GM21390 (cell line): ENCODE results near the gene KCNQ2.

Source experiments
- ATAC-seq: cut with Tn5 transposase; IDR thresholded peaks from one replicate; pipeline ENCODE4 v1.9.1; 2021; ENCODE audit not compliant: unreplicated experiment

KCNQ2 gene

DNA sequence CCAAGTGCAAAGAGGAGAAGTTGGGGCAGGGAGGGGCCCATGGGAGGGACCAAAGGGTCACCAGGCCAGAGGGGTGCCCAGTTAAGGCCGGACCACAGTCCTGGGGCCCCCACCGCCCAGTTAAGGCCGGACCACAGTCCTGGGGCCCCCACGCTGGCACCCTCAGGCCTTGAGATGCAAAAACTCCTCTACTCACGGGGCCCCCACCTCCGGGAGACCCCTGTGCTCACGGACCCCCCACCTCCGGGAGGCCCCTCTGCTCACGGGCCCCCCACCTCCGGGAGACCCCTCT, 16.9 kb downstream of the KCNQ2 start:
- ATAC-seq = no peak

DNA sequence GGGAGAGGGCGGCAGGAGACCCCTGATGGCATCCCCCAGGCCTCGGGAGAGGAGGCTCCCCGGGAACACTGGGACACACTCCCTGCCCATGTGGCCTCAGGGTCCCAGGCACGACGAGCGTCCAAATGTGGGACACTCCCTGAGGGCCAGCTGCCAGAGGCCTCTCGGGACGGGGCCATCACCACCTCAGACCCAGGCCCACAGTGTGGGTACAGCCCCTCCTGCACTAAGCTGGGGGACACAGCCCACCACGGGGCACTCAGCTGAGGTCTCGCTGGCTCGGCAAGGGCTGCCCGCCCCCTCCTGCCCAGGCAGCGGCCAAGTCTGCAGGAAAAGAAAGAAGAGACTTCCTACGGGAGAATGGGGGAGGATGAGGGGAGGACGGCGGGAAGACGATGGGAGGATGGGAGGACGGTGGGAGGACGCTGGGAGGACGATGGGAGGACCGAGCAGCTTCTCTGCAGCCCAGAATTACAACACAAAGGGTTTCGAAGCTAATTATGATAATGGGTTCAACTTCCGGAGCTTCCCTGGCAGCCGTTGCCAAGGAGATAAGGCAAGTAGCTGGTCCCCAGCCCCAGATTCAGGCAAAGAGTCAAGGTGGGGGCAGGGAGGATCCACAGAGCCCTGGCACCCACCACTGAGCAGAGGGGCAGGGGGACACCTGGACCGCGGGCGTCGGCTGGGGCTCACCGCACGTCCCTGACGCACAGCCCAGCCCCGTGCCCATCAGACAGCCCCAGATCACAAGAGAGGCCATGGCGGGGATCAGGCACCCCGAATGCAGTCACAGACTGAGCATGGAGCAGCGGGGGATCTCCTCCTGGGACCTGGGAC, 17.5 kb downstream of the KCNQ2 start:
- no peak for ATAC-seq

DNA sequence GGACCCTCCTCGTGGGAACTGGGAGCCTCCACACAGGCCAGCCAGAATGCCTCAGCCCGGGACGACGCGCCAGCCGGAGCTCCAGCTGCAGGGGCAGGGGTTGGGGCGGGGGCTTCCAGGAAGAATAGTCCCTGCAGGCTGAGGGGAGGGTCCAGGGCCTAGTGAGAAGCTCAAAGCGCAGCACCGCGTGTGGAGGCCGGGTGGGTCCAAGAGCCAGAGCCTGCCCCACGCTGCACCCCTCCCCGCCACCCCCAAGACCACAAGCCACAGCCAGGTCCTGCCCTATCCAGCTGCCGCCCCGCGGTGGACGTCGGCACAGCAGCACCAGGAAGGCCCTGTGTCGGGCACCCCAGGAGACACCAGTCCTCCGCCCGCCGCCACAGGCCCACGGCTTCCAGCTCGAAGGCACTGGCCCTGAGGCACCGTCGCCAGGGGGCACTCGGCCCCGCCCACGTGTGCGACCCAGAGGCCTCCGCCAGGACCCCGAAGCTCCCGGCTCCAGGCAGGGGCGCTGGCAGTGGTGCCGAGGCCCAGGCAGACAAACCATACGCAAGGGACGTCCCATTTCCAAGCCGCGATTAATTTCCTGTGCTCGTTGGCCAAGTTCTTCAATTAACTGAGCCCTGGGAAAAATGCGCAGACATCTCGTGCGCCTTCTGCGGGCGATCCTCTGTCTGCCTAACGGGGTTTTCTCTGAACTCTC, 19.5 kb downstream of the KCNQ2 start:
- no peak for ATAC-seq

DNA sequence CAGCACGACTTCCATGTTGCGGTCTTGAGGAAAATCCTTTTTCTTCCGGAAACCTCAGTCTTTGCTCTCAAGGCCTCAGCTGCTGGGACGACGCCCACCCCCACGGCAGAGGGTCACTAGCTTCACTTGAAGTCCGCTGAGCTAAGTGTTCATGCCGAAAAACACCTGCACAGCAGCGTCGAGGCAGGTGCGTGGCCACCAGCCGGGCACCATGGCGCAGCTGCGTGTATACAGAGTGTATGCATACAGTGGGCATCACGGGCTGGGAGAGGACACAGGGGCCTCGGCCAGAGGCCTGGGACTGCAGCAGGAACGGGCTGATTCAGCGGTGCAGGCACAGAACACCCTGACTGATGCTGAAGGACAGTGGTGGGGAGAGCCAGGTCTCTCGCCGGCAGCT, 20.1 kb downstream of the KCNQ2 start:
- no peak for ATAC-seq

DNA sequence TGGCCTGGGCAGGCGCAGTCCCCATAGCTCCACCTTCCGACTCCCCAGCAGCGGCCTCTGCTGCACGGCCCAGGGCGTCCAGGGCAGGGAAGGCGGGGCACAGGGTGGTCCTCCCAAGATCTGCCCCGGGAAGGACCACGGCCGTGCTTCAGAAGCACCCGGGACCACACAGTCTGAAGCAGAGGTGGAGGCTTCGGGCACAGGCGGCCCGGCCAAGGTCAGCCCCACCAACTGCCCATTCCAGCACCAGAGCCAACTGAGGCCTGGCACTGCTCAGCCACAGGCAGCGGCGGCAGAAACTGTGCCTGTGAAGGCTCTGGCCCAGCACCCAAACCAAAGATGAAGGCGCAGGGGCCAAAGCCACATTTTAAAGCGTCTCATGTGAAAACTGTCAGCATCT, 20.6 kb downstream of the KCNQ2 start:
- ATAC-seq = no peak

DNA sequence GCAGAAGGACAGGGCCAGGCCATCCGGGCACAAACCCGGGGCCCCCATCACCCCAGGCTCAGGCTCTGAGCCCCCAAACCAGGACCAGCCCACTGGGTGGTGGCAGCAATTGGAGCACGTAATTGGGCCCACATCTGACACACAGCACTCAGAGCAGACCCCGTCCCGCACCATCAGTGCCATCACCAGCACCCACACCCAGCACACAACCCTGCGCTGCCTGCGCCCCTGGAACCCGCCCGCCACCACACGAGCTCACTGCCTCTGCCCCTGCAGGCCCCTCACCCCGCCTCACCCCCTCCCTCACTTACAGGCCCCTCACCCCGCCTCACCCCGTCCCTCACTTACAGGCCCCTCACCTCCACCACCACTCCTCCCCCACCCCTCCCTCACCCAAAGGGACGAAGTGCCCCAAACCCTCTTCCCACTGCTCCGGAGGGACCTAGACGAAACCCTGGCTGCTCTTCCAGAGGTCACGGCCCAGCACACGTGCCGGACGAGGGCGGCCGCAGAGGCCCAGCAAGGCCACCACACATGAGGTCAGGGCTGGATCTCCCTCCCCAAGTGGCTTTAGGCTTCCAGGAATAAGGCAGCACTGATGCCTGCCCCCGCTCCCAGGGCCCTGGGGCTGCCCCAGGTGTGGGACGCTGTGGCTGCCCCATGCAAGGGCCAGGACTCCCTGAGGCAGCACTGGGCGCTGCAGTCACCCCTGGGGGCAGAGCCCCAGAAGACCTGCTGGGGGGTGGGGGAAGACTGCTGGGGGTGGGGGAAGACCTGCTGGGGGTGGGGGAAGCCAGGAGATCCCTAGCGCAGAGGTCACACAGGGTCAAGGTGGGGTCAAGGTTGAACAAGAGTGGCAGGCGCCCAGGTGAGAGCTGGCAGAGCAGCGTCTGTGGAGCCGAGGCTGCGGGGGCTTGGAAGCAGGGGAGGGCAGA, 22.4 kb downstream of the KCNQ2 start:
- ATAC-seq = no peak

DNA sequence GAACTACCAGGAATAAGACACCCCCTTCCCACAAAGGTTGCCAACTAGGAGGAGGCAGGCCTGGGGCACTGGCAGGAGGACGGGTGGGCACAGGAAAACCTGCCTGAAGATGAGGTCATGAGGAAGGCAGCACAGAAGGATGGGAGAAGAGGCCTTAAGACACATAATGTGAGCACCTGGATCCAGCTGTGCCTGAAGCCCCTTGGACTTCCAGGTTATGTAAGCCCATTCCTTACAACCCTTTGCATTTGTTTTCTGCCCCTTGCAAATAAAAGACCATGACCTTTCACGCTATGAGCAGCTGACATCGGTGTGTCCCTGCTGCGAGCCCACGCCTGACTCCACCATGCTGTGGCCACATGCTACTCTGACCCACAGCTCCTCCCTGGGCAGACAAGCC, 23.4 kb downstream of the KCNQ2 start:
- ATAC-seq = no peak

DNA sequence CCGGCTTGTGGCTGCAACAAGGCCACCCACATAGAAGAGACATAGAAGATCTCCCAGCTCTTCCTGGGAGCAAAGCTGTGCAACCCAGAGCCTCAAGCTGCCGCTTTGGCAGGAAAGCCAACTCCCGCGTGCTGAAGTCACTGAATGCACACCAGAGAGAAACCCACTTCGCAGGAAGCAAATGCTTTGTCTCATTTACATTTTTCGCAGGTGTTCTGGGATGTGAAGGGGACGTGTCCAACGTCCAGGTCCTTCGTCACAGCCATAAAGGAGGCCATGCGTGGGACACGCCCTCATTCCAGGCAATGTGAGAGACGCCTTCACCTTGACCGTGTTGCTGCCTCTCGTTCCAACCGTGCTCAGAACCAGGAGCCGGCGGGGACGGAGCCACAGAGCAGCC, 24.4 kb downstream of the KCNQ2 start:
- ATAC-seq = no peak

DNA sequence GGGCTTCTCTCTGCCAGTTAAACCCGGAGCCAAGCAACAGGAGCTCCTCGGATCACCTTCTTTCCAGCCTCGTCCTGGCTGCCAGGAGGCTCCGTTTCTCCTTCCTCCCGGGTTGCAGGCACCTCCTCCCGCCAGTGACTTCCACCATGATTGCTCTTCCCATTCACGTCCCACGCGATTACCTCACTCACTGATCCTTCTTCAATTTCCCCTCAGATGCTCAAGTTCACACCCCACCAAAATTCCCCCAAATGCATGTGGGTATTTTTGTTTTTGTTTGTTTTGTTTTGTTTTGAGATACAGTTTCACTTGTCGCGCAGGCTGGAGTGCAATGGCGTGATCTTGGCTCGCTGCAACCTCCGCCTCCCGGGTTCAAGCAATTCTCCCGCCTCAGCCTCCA, 25.1 kb downstream of the KCNQ2 start:
- ATAC-seq = no peak

DNA sequence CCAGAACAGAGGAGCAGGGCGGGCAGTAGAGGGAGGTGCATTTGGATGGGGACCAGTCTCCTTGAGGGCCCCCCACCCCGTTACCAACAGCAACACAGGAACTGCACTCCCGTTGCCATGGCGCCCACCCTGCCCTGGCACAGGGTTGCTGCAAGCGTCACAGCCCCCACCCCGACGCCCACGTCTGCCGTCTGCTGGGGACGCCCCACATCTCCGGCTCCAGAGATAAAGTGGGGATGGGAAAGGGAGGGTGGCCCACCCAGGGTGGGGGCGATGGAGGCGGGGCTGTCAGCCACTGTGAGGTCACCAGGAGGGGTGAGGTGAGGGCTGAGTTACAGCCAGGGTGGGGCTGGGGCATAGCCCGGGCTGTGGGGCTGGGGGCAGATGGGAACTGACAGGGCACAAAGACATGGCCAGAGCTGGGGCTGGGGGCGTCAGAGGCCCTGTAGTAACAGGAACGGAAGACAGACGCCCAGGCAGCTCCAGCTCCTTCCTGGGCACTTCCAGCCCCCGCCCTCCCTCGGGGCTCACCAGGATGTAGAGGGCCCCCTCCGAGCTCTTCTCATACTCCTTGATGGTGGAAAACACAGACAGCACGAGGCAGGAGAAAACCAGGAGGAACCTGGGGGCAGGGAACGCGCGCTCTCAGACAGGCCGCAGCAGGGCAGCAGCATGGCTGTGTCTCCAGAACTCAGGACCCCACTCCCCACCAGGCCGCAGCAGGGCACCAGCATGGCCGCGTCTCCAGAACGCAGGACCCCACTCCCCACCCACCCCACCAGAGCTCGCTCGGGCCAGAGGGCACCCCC, 26.0 kb downstream of the KCNQ2 start:
- no peak for ATAC-seq

DNA sequence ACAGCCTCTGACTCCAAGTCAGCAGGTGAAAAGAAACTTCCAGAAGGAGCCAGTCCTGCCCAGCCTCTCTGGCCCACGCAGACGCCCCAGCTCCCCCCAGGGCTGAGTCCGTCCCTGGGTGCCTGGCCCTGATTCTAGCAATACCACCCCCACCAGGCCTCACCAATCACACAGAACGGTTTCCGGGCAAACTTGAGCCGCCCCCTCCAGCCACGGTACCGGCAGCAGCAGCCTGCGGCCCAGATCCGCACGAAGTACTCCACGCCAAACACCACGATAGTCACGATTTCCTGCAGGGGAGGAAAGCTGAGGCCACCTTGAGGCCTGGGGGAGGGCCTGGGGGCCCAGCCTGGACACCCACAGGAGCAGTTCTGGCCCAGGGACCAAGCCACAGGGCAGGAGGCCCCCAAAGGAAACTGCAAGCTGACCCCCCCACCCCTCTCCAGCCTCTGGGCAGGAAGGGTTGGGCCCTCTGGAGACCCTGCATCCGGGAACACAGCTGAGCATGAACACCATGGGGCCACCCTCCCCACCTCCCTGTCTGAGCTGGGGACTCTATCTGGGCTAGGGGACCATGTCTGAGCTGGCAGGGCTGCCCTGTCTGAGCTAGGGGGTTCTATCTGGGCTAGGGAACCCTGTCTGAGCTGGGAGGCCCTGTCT, 27.2 kb downstream of the KCNQ2 start:
- ATAC-seq = no peak

DNA sequence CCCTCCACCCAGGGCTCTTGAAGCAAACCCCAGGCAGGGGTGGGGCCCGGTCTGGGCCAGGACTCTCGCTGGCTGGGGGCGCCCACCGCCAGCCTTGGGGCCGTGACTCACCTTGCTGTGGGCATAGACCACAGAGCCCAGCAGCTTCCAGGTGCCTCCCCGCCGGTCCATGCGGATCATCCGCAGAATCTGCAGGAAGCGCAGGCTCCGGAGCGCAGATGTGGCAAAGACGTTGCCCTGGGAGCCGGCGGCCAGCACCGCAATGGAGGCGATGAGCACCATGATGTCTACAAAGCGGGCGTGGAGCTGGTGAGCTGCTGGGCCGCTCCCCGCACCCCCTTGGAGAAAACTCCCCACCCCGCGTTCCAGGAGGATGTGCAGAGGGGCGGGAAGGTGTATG, 27.9 kb downstream of the KCNQ2 start:
- no peak for ATAC-seq

DNA sequence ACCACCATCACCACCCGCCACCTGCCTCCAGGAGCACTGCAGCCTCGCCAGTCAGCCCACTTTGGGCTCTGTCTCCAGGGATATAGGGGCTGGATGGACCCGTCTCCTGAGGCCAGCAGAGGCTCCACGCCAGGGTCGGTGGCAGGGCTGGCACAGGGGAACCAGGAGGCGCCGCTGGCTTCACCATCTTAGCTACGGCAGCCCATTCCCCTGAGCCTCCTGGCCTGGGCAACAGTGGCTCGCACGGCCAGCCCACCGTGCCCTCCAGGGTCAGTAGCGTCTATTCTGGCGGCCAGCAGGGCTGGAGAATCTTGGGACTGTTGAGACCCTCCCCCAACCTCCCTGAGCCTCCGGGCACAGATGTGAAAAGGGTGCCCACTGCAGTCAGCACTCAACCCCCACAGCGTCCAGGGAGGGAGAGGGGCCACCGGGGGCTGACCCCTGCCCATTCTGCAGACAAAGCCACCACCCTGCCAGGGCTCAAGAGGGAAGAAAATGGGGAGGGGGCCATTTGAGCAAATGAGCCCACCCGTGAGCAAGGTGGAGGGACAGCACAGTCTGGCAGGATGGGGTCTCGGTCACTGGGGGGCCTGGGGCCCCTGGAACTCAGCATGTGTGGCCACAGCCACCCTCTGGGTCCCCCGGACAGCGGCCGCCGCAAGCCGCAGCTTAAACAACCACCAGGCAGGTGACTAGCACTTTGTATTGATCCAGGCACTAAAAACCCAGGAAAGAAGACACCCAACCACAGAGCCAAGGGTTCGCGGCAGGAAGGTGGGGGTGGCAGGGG, 28.7 kb downstream of the KCNQ2 start:
- ATAC-seq = no peak

DNA sequence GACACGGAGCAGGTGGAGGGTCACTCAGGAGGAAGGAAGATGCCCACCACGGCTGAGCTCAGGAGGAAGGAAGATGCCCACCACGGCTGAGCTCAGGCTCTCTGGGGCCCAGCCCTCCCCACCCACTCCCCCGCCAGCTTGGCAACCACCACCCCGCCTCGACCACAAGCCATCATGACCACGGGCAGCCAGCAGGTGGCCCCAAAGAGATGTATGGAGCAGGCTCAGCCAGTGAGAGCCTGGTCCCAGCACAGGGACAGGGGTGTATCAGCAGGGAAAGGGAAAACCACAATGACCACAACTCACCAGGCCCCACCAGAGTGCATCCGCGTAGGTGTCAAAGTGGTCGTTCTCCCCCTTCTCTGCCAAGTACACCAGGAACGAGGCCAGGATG, 30.4 kb downstream of the KCNQ2 start:
- no peak for ATAC-seq

DNA sequence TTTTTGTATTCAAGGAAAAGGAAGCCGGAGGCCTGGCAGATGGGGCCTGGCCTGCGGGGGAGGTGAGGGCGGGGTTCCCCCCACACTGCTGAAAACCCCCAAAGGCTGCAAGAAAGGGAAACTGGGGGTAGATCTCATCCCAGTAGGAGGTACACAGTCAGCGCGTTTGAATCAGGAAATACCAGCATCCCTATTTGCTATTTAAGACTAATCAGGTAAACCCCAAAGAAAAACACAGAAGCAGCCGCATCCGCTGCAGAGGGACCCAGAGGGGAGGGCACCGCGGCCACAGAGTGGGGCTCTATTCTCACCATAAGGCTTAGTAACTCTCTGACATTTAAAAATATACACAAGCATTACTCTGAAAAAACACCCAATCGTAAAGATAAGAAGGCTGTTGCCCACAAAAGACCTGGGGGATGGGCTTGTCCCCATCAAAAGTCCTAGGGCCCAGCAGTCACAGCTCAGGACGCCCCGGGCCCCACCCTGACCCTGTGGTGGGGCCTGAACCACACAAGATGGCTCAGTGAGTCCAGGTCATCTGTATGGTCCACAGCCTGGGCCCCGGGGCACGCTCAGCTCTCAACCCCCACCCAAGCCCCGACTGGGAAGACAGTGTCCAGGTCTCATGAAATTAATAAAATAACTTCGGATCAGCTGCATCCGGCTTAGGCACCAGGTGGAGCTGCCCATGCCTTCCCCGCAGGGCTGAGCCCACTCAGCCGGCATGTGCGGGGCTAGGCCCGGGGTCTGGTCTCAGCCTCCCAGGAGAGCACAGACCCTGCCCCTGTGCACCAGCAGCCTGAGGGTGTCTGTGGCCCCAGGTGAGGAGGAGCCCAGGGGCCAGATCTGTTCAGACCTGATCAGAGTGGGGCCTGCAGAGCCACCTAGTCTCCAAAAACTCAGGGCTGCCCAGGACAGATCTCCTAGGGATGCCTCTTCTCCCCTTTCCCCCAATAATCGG, 31.0 kb downstream of the KCNQ2 start:
- ATAC-seq = no peak

DNA sequence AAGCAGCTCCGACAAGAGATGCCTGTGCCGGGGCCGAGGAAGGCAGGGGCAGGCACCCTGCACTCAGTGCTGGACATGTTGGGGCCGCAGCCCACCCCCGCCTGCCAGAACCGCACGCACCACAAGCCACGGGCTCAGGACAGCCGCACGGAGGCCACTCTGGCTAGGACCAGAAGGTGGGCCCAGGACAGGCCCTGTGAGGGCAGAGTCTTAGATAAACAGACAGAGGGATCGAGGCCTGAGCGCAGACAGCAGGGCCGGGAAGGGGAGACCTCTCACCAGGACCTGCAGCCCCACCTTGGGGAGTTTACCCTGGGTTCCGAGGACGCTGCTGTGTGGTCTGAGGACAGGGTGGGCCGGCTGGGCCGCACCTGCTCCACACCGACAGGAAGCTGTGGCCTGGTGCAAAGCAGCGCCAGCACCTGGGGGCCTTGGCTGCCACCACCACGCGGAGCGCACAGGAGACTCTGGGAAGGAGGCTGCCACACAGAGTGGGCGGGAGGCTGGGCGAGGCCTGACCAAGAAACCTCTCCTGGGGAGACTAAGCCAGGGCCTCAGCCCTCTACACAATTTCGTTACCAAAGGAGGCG, 32.0 kb downstream of the KCNQ2 start:
- ATAC-seq = no peak

DNA sequence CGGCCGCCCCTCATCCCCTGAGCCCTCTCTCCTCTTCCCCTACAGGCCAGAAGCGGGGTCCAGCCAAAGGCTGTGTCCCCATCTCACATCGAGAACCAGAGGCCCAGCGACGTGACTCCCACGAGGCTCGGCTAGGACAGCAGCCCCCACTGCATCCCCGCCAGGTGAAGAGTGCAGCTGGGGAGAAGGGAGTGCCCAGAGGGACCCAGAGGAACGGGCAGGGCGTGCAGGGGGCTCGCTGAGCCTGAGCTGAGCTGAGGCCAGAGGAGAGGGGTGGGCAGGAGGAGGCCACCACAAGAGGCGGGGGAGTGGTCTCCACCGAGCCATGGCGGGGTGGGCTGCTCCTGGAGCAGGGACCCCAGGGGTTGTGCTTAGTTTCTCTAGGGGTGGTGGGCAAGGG, 32.6 kb downstream of the KCNQ2 start:
- ATAC-seq = no peak

DNA sequence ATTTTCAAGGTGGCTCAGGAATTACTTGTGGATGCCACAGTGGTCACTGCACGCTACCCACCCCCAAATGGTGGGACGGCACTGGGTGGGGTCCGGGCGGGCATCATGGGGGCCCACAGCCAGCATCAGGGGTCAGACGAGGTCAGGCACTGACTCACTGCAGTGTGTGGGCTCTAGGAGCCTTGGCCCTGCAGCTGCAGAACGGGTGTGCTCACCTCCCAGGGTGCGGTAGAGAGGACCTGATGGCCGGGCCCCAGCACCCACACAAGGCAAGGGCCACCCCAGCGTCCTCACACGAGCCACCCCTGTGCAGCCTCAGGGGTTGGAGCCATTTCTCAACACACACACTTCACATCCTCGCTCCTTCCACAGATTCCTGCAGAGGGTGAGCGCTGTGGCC, 34.3 kb downstream of the KCNQ2 start:
- no peak for ATAC-seq
